ENCODE data around the gene USF1.
"Not testable (repeated sequence)": the region's sequence is repeated elsewhere in the genome, so short reads cannot be mapped to it uniquely, and the experiment has no call there.

Gene USF1

DNA sequence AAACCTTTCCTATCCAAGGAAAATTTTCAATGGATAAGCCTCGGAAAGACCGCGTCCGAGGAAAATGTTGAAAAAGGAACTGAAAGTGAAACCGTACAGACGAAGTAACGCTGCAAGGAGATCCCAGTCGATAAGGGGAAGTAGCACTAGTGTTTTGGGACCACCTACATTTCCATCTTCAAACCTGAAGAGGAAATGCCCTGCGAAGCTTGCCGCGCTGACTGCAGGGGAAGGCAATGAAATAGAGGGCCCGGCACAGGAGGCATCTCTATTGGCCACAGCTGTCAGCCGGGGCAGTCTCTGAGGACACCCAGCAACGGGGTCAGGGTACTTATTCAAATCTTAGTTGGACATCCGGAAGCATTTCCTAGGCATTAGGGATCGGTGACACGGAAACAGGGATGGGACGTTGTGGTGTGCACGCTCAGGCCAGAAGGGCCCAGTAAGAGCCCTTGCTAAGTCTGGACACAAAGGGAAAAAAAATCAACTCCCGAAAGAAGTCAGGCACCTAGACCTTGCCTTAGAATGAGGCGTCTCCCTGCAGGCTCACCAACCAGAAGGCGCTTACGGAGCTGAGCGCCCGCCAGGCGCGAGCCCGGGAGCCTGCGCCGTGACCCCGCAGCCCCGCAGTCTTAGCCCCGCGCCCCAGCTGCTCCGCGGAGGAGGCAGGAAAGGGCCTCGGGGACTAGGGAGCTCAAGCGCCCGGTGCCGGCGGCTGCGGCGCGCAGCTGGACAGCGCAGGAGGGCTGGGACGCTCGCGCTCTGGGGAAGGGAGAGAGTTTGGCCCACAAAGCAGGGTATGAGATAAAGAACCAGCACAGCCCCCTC is 655 bp downstream of the USF1 start:
- peaks cover 7% of the 10 kb centered on the region for H3K36me3 Mint-ChIP-seq
- no peaks in the 10 kb centered on the region for H3K27me3 Mint-ChIP-seq
- no peaks in the 10 kb centered on the region for H3K9me3 Mint-ChIP-seq (ENCODE audit: low read depth)
- H3K4me1 Mint-ChIP-seq (ENCODE audit: low read depth): peaks cover 46% of the 10 kb centered on the region
- peak overlapping the region; percentile 98 for H3K27ac Mint-ChIP-seq
- H3K4me3 Mint-ChIP-seq: peak overlapping the region; percentile 93

DNA sequence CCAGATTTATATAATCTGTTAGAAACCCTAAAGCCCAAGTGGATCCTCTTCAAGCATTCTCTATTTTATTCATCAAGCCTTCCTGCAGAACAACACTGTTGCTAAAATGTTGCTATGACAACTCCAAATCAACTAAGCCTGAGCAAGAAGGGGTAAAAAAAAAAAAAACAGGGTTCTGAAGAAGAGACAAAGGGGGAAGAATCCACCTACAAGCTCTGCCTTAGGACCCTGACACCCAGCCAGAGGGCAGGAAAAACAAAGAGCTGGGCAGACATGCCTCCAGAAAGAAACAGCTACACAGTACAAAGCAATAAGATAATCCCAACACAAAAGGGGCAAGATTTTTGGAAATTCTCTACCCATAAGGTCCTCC is 1.3 kb downstream of the USF1 start:
- Mint-ChIP-seq H3K27ac (peak overlapping the region; percentile 98), H3K4me3 (peak overlapping the region; percentile 93), H3K4me1 (ENCODE audit: low read depth) (peaks cover 51% of the 10 kb centered on the region), H3K9me3 (ENCODE audit: low read depth) (no peaks in the 10 kb centered on the region), H3K27me3 (no peaks in the 10 kb centered on the region), H3K36me3 (peaks cover 9% of the 10 kb centered on the region)

DNA sequence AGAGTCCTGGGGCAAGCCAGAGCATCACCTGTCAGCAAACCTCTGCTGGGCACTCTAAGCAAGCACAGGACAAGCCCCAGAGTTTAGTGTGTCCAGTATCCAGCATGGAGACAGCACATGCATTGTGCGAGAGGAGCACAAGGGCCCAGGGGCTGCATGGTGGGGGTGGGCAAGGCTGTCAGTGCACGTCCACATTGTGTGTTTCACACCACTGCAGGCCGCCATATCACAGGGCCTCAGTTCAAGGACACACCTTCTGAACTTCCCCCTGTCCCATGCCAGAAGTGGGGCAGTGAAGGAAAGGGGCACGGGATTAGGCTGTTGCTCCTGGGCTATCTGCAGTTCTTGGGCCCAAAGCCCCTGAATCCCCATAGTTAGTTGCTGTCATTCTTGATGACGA is 6.2 kb downstream of the USF1 start:
- Mint-ChIP-seq H3K4me1 (ENCODE audit: low read depth) (peaks cover 53% of the 10 kb centered on the region), H3K36me3 (peaks cover 9% of the 10 kb centered on the region), H3K9me3 (ENCODE audit: low read depth) (no peaks in the 10 kb centered on the region)

DNA sequence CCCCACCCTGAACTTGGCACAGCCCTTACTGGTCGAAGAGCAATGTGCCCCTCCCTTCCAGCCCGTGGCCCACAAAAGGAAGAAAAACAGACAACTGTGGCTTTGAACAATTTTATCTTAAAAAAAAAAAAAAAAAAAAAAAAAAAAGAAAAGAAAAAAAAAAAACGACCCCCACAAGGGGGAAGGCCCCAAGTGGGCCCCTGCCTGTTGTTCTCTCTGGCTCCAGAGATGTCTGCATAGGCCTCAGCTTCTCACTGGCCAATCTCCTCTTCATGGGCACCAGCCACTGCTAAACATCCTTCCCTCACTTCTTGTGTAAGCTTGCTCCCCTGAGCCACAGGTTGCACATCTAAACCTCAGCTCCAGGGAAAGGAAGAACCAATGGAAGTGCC is 6.6 kb downstream of the USF1 start:
- H3K36me3 Mint-ChIP-seq: peaks cover 9% of the 10 kb centered on the region
- H3K4me3 Mint-ChIP-seq: peak overlapping the region; percentile 91
- H3K27me3 Mint-ChIP-seq: no peaks in the 10 kb centered on the region
- H3K4me1 Mint-ChIP-seq (ENCODE audit: low read depth): peaks cover 49% of the 10 kb centered on the region
- H3K27ac Mint-ChIP-seq: peak overlapping the region; percentile 93
- no peaks in the 10 kb centered on the region for H3K9me3 Mint-ChIP-seq (ENCODE audit: low read depth)

More for the DNA sequence above, 6.2 kb downstream of the USF1 start:
- H3K27ac Mint-ChIP-seq: peak overlapping the region; percentile 89
- no peaks in the 10 kb centered on the region for H3K27me3 Mint-ChIP-seq
- H3K4me3 Mint-ChIP-seq: peak overlapping the region; percentile 72

DNA sequence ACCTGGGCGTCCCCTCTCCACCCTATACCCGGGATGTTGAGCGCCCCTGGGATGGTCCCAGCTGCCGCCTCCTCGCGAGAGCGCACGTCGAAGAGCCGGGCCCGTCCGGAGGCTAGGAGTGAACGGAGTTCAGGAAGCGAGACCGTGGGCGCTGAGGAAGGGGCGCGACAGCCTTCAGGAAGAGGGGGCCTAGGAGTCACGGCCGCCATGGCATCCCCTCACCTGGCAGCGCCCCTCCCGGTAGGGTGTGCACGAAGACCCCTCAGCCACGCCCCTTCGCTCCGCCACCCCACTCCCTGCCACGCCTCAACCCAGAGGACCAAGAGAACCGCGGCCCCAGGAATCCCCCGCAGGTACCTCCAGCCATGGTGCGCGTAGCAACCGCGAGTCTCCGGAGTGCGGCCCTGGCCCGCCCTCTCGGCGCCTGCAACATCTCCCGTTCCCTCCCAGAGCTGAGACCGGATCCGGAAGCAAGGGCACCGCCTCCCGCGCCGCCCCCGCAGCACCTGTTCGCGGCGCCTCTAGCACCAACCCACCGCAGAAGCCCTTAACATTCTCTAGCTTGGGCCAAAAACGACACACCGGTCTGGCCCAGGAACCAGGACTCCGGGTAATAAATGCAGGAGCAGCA is 7.1 kb downstream of the USF1 start, which contains the start of gene TSTD1:
TSTD1 (minus strand) TSS at position 442 of the 631 bp plus-strand sequence; CDS start at position 367, 75 bp downstream.
- H3K9me3 Mint-ChIP-seq (ENCODE audit: low read depth): no peaks in the 10 kb centered on the region
- peak within 1 kb of the TSS; percentile 91 for H3K4me3 Mint-ChIP-seq
- no peaks in the 10 kb centered on the region for H3K27me3 Mint-ChIP-seq
- H3K36me3 Mint-ChIP-seq: peaks cover 9% of the 10 kb centered on the region
- peaks cover 51% of the 10 kb centered on the region for H3K4me1 Mint-ChIP-seq (ENCODE audit: low read depth)
- H3K27ac Mint-ChIP-seq: peak within 1 kb of the TSS; percentile 93

DNA sequence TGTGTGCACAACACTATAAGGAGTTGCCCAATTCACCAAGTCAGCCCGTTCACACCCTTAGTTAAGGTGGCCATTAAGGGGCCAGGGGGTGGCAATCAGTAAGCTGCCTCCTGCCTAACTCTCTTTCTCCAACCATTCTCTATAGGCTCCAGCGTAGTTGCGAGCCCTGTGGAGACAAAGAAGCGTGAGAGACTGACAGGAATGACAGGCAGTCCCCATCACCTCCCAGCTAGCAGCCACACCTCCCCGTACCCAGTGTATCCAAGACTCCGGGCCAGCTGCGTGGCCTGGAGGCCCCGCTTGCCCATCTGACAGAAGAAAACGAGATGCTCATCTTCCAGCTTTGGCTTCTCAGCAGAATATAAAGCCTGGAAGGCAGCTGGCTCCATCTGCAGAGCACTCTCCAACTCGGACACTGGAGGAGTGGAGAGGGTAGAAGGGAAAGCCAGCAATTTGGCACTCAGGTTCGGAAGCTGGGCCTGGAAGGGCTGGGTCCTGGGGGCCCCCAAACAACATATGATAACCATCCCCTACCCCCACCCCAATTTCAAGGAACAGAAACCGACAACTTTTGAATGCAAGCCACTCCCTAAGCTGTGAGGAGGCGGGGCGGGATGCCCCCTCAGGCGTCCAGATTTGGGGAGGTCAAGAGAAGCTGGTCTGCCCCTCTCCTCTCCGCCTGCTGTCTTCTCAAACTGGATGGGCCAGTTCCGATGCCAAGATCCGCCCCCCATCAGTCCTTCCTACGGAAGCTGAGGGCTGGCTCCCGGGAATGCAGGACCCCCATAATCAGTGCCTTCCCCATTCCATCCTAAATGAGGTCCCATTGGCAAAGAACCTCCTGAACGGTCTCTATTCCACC is 7.9 kb downstream of the USF1 start:
- Mint-ChIP-seq H3K27me3 (no peaks in the 10 kb centered on the region), H3K4me1 (ENCODE audit: low read depth) (peaks cover 49% of the 10 kb centered on the region), H3K4me3 (peak overlapping the region; percentile 91), H3K9me3 (ENCODE audit: low read depth) (no peaks in the 10 kb centered on the region), H3K27ac (peak overlapping the region; percentile 73), H3K36me3 (peaks cover 10% of the 10 kb centered on the region)

DNA sequence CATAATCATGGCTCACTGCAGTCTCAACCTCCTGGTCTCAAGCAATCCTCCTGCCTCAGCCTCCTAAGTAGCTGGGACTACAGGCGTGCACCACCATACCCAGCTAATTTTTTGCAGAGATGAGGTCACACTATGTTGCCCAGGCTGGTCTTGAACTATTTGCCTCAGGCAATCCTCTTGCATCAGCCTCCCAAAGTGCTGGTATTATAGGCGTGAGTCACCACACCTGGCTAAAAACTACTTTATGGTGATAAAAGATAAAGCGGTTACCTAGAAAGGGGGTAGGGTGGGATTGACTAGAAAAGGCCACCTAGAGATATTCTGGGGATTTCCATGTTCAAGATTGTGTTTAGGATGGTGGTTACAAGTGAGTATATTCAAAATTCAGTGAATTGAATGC is 12.0 kb downstream of the USF1 start:
- H3K4me1 Mint-ChIP-seq (ENCODE audit: low read depth): peaks cover 33% of the 10 kb centered on the region
- H3K36me3 Mint-ChIP-seq: peaks cover 7% of the 10 kb centered on the region
- no peaks in the 10 kb centered on the region for H3K27me3 Mint-ChIP-seq
- H3K4me3 Mint-ChIP-seq: peak overlapping the region; percentile 32
- H3K9me3 Mint-ChIP-seq (ENCODE audit: low read depth): no peaks in the 10 kb centered on the region
- H3K27ac Mint-ChIP-seq: peak overlapping the region; percentile 41

DNA sequence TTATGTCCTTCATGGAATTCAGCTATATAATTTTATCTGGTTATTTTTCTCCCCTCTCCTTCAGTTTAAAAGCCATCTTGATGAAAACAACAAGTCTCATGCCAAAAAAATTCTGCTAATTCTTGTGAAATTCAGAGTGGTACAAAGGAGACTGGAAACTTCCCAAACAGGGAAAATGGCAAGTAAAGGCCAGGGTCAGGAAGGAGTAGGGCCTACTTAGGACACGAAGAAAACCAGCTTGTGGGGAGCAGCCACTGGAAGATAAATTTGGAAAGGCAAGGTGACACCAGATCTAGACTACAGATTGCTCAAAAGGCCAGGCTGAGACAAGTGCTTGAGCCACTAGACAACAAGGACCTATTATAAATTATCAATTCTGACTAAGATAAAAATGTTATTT is 13.4 kb downstream of the USF1 start:
- Mint-ChIP-seq H3K27ac (peak overlapping the region; percentile 89), H3K36me3 (peaks cover 7% of the 10 kb centered on the region), H3K9me3 (ENCODE audit: low read depth) (no peaks in the 10 kb centered on the region), H3K27me3 (no peaks in the 10 kb centered on the region), H3K4me1 (ENCODE audit: low read depth) (peaks cover 26% of the 10 kb centered on the region), H3K4me3 (peak overlapping the region; percentile 53)

DNA sequence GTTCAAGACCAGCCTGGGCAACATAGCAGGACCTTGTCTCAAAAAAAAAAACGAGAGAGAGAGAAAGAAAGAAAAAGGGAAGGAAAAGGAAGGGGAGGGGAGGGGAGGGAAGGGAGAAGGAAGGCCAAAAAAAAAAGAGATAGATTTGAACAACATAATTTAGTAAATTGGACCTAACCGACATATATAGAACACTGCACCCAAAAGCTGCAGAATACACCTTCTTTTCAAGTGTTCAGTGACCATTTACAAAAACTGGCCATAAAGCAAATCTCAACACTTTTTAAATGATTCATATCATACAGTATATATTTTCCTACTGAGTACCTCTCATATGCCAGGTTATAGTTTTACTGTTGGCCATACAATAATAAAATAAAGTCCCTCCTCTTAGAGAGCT is 13.9 kb downstream of the USF1 start:
- Mint-ChIP-seq H3K27me3 (no peaks in the 10 kb centered on the region), H3K4me3 (no peak overlapping the region), H3K36me3 (peaks cover 11% of the 10 kb centered on the region), H3K4me1 (ENCODE audit: low read depth) (peaks cover 28% of the 10 kb centered on the region), H3K9me3 (ENCODE audit: low read depth) (no peaks in the 10 kb centered on the region), H3K27ac (peak overlapping the region; percentile 84)

DNA sequence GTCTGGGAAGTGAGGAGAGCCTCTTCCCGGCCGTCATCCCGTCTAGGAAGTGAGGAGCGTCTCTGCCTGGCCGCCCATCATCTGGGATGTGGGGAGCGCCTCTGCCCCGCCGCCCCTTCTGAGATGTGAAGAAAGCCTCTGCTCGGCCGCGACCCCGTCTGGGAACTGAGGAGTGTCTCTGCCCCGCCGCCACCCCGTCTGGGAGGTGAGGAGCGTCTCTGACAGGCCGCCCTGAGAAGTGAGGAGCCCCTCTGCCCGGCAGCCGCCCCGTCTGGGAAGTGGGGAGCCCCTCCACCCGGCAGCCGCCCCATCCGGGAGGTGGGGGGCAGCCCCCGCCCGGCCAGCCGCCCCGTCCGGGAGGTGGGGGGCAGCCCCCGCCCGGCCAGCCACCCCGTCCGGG is 16.3 kb downstream of the USF1 start:
- H3K36me3 Mint-ChIP-seq: peaks cover 13% of the 10 kb centered on the region
- peaks cover 28% of the 10 kb centered on the region for H3K4me1 Mint-ChIP-seq (ENCODE audit: low read depth)
- not testable (repeated sequence) for H3K4me3 Mint-ChIP-seq; H3K27me3 Mint-ChIP-seq; H3K9me3 Mint-ChIP-seq (ENCODE audit: low read depth); H3K27ac Mint-ChIP-seq

DNA sequence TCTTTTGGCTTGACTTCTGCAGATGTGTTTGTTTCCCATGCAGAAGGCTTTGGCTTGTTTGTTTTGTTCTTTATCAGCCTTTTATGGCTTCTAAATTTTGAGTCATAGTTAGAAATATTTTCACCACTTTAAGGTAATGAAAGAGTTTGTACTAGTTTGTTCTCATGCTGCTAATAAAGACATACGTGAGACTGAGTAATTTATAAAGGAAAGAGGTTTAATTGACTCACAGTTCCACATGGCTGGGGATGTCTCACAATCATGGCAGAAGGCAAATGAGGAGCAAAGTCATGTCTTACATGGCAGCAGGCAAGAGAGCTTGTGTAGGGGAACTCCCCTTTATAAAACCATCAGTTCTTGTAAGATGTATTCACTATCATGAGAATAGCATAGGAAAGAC is 18.8 kb downstream of the USF1 start:
- not testable (repeated sequence) for H3K36me3 Mint-ChIP-seq; H3K9me3 Mint-ChIP-seq (ENCODE audit: low read depth); H3K4me3 Mint-ChIP-seq; H3K27me3 Mint-ChIP-seq
- peak overlapping the region; percentile 24 for H3K27ac Mint-ChIP-seq
- H3K4me1 Mint-ChIP-seq (ENCODE audit: low read depth): peaks cover 15% of the 10 kb centered on the region

DNA sequence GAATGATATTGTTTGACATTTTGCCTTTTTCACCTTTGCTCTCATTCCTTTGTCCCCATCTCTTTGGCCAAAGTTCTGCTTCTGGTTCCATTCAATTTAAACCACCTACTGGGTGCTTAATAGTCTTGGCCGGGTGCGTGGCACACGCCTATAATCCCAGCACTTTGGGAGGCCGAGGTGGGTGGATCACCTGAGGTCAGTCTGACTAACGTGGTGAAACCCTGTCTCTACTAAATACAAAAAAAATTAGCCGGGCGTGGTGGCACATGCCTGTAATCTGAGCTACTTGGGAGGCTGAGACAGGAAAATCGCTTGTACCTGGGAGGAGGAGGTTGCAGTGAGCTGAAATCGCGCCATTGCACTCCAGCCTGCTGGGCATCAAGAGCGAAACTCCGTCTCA is 23.3 kb downstream of the USF1 start:
- Mint-ChIP-seq H3K4me3 (peak overlapping the region; percentile 92), H3K4me1 (ENCODE audit: low read depth) (peaks cover 35% of the 10 kb centered on the region)
- not testable (repeated sequence) for H3K27ac Mint-ChIP-seq; H3K27me3 Mint-ChIP-seq; H3K36me3 Mint-ChIP-seq; H3K9me3 Mint-ChIP-seq (ENCODE audit: low read depth)

DNA sequence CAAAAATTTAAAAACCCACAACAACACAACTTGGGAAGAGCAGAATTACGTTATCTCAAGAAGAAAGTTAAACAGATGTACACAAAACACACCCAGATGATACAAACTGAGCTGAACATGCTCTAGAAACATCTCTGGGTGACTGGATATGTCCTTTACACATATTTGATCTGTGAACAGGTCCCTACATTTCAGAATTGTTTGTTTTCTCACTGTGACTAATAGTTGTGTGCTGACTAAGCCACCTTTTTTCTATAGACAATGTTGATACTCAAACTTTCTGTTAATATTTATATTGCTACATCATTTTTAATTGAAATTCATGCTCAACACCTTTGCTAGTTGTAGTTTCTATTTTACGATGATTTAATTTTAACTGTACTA is 23.8 kb downstream of the USF1 start:
- Mint-ChIP-seq H3K4me3 (peak overlapping the region; percentile 92), H3K4me1 (ENCODE audit: low read depth) (peaks cover 32% of the 10 kb centered on the region), H3K36me3 (peaks cover 3% of the 10 kb centered on the region), H3K27ac (no peak overlapping the region), H3K9me3 (ENCODE audit: low read depth) (no peaks in the 10 kb centered on the region), H3K27me3 (no peaks in the 10 kb centered on the region)

DNA sequence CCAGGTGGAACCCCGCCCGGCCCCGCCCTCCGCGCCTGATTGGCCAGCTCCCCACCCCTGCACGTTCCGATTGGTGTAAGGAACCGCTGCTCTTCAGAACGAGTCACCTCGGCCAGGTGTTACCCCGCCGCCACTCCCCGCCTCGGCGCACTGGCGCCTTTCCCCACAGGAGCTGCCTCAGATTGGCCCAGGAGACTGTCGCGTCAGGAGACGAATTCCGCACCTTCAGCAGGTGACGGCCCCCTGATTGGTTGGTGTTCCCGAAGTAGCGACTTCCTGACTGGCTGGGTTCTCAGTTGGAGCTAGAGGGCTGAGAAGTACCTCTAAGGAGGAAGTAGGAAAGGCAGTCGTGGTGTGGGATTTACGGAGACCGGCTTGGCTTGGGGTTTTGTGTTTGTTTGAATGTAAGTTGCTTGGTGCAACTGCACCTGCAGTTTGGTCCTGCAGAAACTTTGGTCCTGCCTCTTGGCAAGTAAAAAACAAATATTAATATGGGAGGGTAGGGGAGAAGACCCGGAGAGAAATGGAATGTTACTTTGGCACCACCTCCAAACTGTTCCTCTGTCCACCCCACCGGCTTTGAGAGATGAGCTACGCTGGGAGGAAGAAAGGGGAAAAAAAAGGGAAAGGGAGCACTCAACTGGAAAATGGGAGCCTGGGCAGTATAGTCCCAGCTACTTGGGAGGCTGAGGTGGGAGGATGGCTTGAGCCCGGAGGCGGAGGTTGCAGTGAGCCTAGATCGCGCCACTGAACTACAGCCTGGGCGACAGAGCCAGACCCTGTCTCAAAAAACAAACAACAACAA is 24.4 kb downstream of the USF1 start:
- peak overlapping the region; percentile 92 for H3K4me3 Mint-ChIP-seq
- H3K4me1 Mint-ChIP-seq (ENCODE audit: low read depth): peaks cover 31% of the 10 kb centered on the region
- no peaks in the 10 kb centered on the region for H3K36me3 Mint-ChIP-seq
- peak overlapping the region; percentile 87 for H3K27ac Mint-ChIP-seq
- no peaks in the 10 kb centered on the region for H3K9me3 Mint-ChIP-seq (ENCODE audit: low read depth)
- no peaks in the 10 kb centered on the region for H3K27me3 Mint-ChIP-seq

Data from activated naive CD8-positive, alpha-beta T cell (primary cell).